Measurements from ENCODE around the gene EFNA5.
A peak's percentile ranks its signal among the peaks of the same experiment; 100 is the strongest.
"Not testable (repeated sequence)": the region's sequence is repeated elsewhere in the genome, so short reads cannot be mapped to it uniquely, and the experiment has no call there.

EFNA5 gene

GRCh38 chr5:107515521-107516080 is 155.1 kb downstream of the EFNA5 start:
- no peak for DNase-seq

GRCh38 chr5:107514305-107514704 is 156.4 kb downstream of the EFNA5 start:
- no peak for DNase-seq

GRCh38 chr5:107513337-107514085 is 157.2 kb downstream of the EFNA5 start:
- DNase-seq: no peak

- no peak for DNase-seq
These were observed 158.7 kb downstream of the EFNA5 start for GRCh38 chr5:107512029-107512428.

- no peak for DNase-seq
These were observed 160.6 kb downstream of the EFNA5 start for GRCh38 chr5:107510125-107510524.

- DNase-seq: no peak
These were observed 162.6 kb downstream of the EFNA5 start for GRCh38 chr5:107508097-107508496.

GRCh38 chr5:107505763-107506534 is 164.8 kb downstream of the EFNA5 start:
- DNase-seq: no peak

GRCh38 chr5:107504424-107504823 is 166.3 kb downstream of the EFNA5 start:
- DNase-seq: no peak

GRCh38 chr5:107502676-107503060 is 168.1 kb downstream of the EFNA5 start:
- DNase-seq: no peak

GRCh38 chr5:107501965-107502675 is 168.6 kb downstream of the EFNA5 start:
- DNase-seq: no peak

GRCh38 chr5:107500840-107501239 is 169.9 kb downstream of the EFNA5 start:
- DNase-seq: no peak

GRCh38 chr5:107500347-107500746 is 170.4 kb downstream of the EFNA5 start:
- no peak for DNase-seq

- no peak for DNase-seq
These were observed 171.0 kb downstream of the EFNA5 start for GRCh38 chr5:107499776-107500175.

- no peak for DNase-seq
These were observed 171.5 kb downstream of the EFNA5 start for GRCh38 chr5:107499237-107499636.

GRCh38 chr5:107496466-107496865 is 174.3 kb downstream of the EFNA5 start:
- no peak for DNase-seq

GRCh38 chr5:107494129-107494528 is 176.6 kb downstream of the EFNA5 start:
- DNase-seq: not testable (repeated sequence)

- DNase-seq: no peak
These were observed 183.6 kb downstream of the EFNA5 start for GRCh38 chr5:107487056-107487542.

- DNase-seq: peak; percentile 21
These were observed 184.2 kb downstream of the EFNA5 start for GRCh38 chr5:107486489-107486888.

GRCh38 chr5:107485184-107485583 is 185.6 kb downstream of the EFNA5 start:
- DNase-seq: no peak

GRCh38 chr5:107484281-107484680 is 186.5 kb downstream of the EFNA5 start:
- no peak for DNase-seq

GRCh38 chr5:107483231-107484024 is 187.3 kb downstream of the EFNA5 start:
- DNase-seq: no peak

GRCh38 chr5:107478068-107478641 is 192.6 kb downstream of the EFNA5 start:
- DNase-seq: no peak
